Esophagus muscularis mucosa (tissue), 4 donors: ENCODE data around the gene SHE. TPM values are rescaled to one million over a fixed set of nuclear protein-coding genes. Genes with fewer than 3 reads are reported as not detected.

ENCODE experiments used
- DNase-seq: peaks from one replicate; pipeline ENCODE4 v3.0.0-alpha.2; 2017; ENCODE audit errors: extremely low spot score
- H3K27ac ChIP-seq, 4 donors: fragments of 200-600 bp; sonication (generic); replicated peaks in 1 of 4; 1 replicate in 3 of 4; 2 replicates in 1 of 4; pipeline ENCODE4 v1.5.1; 2016 to 2019; ENCODE audit warnings: mild to moderate bottlenecking in 1 of 4
- H3K27me3 ChIP-seq, 4 donors: fragments of 200-600 bp; sonication (generic); one replicate each; pipeline versions ENCODE4 v1.5.1 to v1.6.0; 2016 to 2019
- H3K36me3 ChIP-seq, 4 donors: fragments of 200-600 bp; sonication (generic); one replicate each; pipeline ENCODE4 v1.5.1; 2016 to 2019
- H3K4me1 ChIP-seq, 4 donors: fragments of 200-600 bp; sonication (generic); one replicate each; pipeline ENCODE4 v1.5.1; 2016 to 2019
- H3K4me3 ChIP-seq, 4 donors: fragments of 200-600 bp; sonication (generic); 1 replicate in 2 of 4; 2 replicates in 2 of 4; pipeline ENCODE4 v1.5.1; 2016 to 2019; ENCODE audit warnings: mild to moderate bottlenecking in 4 of 4, moderate library complexity in 1 of 4
- H3K9me3 ChIP-seq, 4 donors: fragments of 200-600 bp; sonication (generic); 1 replicate in 3 of 4; 2 replicates in 1 of 4; pipeline ENCODE4 v1.5.1; 2016 to 2019
- CTCF ChIP-seq, 3 experiments: fragments of 200-600 bp in 2 of 3; fragments of 450-650 bp in 1 of 3; sonication (generic) in 2 of 3; IDR thresholded peaks; one replicate each; pipeline ENCODE4 v1.5.1; 2017 to 2019; ENCODE audit warnings: antibody characterized with exemption in 3 of 3, mild to moderate bottlenecking in 2 of 3, moderate library complexity in 1 of 3
- EP300 ChIP-seq: sonication (generic); formaldehyde crosslinking; IDR thresholded peaks from one replicate; pipeline ENCODE4 v1.6.1; 2017; ENCODE audit warnings: antibody characterized with exemption
- POLR2A ChIP-seq: fragments of 450-650 bp; IDR thresholded peaks from one replicate; pipeline ENCODE4 v1.6.1; 2017; ENCODE audit warnings: antibody characterized with exemption, moderate library complexity, mild to moderate bottlenecking, low read depth
- POLR2AphosphoS5 ChIP-seq, 2 donors: sonication (generic); formaldehyde crosslinking; IDR thresholded peaks; one replicate each; pipeline ENCODE4 v1.6.1; 2017; ENCODE audit warnings: antibody characterized with exemption in 2 of 2
- WGBS: methylation state at CpG from one replicate; pipeline ENCODE4 v1.1.5; 2018; 5-methylcytosine and 5-hydroxymethylcytosine counted together
- intact Hi-C: fragments of 100-400 bp; cut with DNase I; formaldehyde crosslinking; loops from one replicate; pipeline ENCODE4 v1.15.1; 2023
- total RNA-seq, 4 donors: library from RNA; depleted of rRNA; stranded (reverse); fragments of >200 nt; gene quantifications; one replicate each; pipeline versions ENCODE4 v1.1.0 to v1.2.1, GENCODE V29; 2016

SHE gene
- total RNA-seq = 10 to 100 TPM; 12.5 to 17.0 (median 12.6) TPM

- H3K4me3 ChIP-seq = peak within 1 kb of the TSS; percentile 57 to 67 (median 58)
- H3K36me3 ChIP-seq = peaks cover 0 to 13% (median 0%) of the 10 kb centered on the region in 4 donors
- H3K27ac ChIP-seq = peak within 1 kb of the TSS; percentile 50 to 79 (median 75)
- peaks cover 0 to 11% (median 8%) of the 10 kb centered on the region in 4 donors for H3K9me3 ChIP-seq
- 4% methylated on average over 29 of the region's 90 CpGs for WGBS
- intact Hi-C loops = no loop called here
- no peak for TF ChIP-seq CTCF (IDR thresholded peaks at IDR 0.05)
- peak; percentile 20 to 31 for TF ChIP-seq POLR2AphosphoS5 (IDR thresholded peaks at IDR 0.05)
- no peak for TF ChIP-seq POLR2A
- H3K4me1 ChIP-seq = peaks cover 14 to 22% (median 20%) of the 10 kb centered on the region in 4 donors
- DNase-seq = no peak
- H3K27me3 ChIP-seq = peaks cover 5 to 84% (median 40%) of the 10 kb centered on the region in 4 donors
These were observed at the start of gene SHE, which contains the start of gene TDRD10 for GRCh38 chr1:154502066-154502743. Gene SHE (minus strand): TSS chr1:154502412. CDS start chr1:154502026, 386 bp downstream. Gene TDRD10 (plus strand): TSS chr1:154502219. CDS start chr1:154506904, 4,685 bp downstream.

GRCh38 chr1:154551474-154551873 lies 49.3 kb upstream of the SHE start:
- DNase-seq = no peak
- no peak overlapping the region for H3K27ac ChIP-seq
- no peaks in the 10 kb centered on the region for H3K9me3 ChIP-seq
- 80% methylated on average over 1 of the region's 4 CpGs for WGBS
- no peak overlapping the region for H3K4me3 ChIP-seq
- peaks cover 20 to 55% (median 35%) of the 10 kb centered on the region in 4 donors for H3K4me1 ChIP-seq
- TF ChIP-seq EP300 (no peak), POLR2AphosphoS5 (IDR thresholded peaks at IDR 0.05) (no peak), CTCF (IDR thresholded peaks at IDR 0.05) (no peak)
- H3K27me3 ChIP-seq = no peaks in the 10 kb centered on the region
- intact Hi-C loops = loop anchor here (5.0 to 10.0 kb wide), 3 partner anchors 147 to 381 kb away; partner anchors contain the start of gene IL6R
- H3K36me3 ChIP-seq = peaks cover 65 to 76% (median 72%) of the 10 kb centered on the region in 4 donors

- 76% methylated on average over 6 of the region's 6 CpGs for WGBS
- intact Hi-C loops = loop anchor here (5.0 to 10.0 kb wide), 3 partner anchors 146 to 382 kb away; partner anchors contain the start of gene IL6R
- Histone ChIP-seq H3K27ac (no peak overlapping the region), H3K27me3 (no peaks in the 10 kb centered on the region), H3K9me3 (no peaks in the 10 kb centered on the region), H3K36me3 (peaks cover 63 to 73% (median 70%) of the 10 kb centered on the region in 4 donors), H3K4me1 (peaks cover 12 to 47% (median 27%) of the 10 kb centered on the region in 4 donors), H3K4me3 (no peak overlapping the region)
- TF ChIP-seq EP300 = no peak
- no peak for DNase-seq
These were observed 48.4 kb upstream of the SHE start for GRCh38 chr1:154550657-154551056.

- H3K27me3 ChIP-seq = no peaks in the 10 kb centered on the region
- TF ChIP-seq EP300 (no peak), POLR2A (no peak), CTCF (IDR thresholded peaks at IDR 0.05) (no peak), POLR2AphosphoS5 (IDR thresholded peaks at IDR 0.05) (no peak)
- no peak overlapping the region for H3K4me3 ChIP-seq
- 53% methylated on average over 5 of the region's 5 CpGs for WGBS
- no peak for DNase-seq
- H3K4me1 ChIP-seq = peaks cover 11 to 41% (median 23%) of the 10 kb centered on the region in 4 donors
- intact Hi-C loops = loop anchor here (5.0 to 10.0 kb wide), 3 partner anchors 145 to 382 kb away; partner anchors contain the start of gene IL6R
- no peaks in the 10 kb centered on the region for H3K9me3 ChIP-seq
- H3K27ac ChIP-seq = no peak overlapping the region
- H3K36me3 ChIP-seq = peaks cover 57 to 67% (median 64%) of the 10 kb centered on the region in 4 donors
These were observed 47.9 kb upstream of the SHE start for GRCh38 chr1:154550070-154550469.

GRCh38 chr1:154549202-154549770 lies 47.1 kb upstream of the SHE start:
- Histone ChIP-seq H3K9me3 (no peaks in the 10 kb centered on the region), H3K27me3 (peaks cover 0 to 1% (median 0%) of the 10 kb centered on the region in 4 donors), H3K36me3 (peaks cover 50 to 59% (median 56%) of the 10 kb centered on the region in 4 donors), H3K4me3 (no peak overlapping the region), H3K27ac (no peak overlapping the region), H3K4me1 (peaks cover 11 to 35% (median 21%) of the 10 kb centered on the region in 4 donors)
- intact Hi-C loops = no loop called here
- TF ChIP-seq POLR2AphosphoS5 (IDR thresholded peaks at IDR 0.05) (no peak), CTCF (IDR thresholded peaks at IDR 0.05) (no peak), POLR2A (no peak), EP300 (no peak)
- 88% methylated on average over 3 of the region's 3 CpGs for WGBS
- DNase-seq = no peak
